DOHH2 (cell line): ENCODE measurements around the gene DIPK2A.

ENCODE experiments used
- CTCF ChIP-seq: fragments of 200-600 bp; sonication (generic); IDR thresholded peaks from one replicate; pipeline ENCODE4 v1.5.1; 2014; ENCODE audit warnings: antibody characterized with exemption, mild to moderate bottlenecking, low read depth, low read length; ENCODE audit not compliant: poor library complexity, severe bottlenecking
- EZH2phosphoT487 ChIP-seq: fragments of 200-600 bp; sonication (generic); IDR thresholded peaks from 2 replicates; pipeline ENCODE4 v1.6.1; 2017; ENCODE audit warnings: borderline replicate concordance, mild to moderate bottlenecking, antibody characterized with exemption, low read length, moderate library complexity, mixed read lengths

GRCh38 chr3:143978263-143978631 lies 6.6 kb downstream of the DIPK2A start:
- TF ChIP-seq CTCF, result no peak
- TF ChIP-seq EZH2phosphoT487, result no peak
